Measurements from ENCODE around the gene TMEM201.
A peak's percentile ranks its signal among the peaks of the same experiment; 100 is the strongest.

DNA sequence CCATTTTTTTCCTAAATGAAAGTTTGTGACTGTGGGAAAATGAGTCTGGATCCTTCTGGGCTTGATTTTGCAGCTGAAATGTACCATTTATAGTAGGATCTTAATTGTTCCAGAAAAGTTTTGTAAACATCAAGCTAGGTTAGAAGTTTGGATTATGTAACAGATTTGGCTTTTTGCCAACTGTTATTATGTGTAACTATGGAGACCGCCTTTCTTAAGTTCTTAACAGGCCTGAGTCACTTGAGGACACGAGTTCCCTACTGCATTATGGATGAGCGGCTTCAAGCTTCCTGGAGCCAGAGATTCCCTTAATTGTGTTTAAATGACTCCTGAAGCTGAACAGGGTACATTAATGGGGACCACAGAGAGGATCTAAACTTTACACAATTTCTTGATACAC is 27.3 kb upstream of the TMEM201 start:
- TF ChIP-seq CTCF (IDR thresholded peaks at IDR 0.05; ENCODE audit: extremely low read depth in 1 of 2, insufficient read depth in 1 of 2, low read depth in 1 of 2, low read length in 2 of 2) (no peak), FOS (IDR thresholded peaks at IDR 0.05; ENCODE audit: borderline replicate concordance, insufficient read depth, low read length) (no peak), POLR2A (IDR thresholded peaks at IDR 0.05; ENCODE audit: low read depth, low read length) (no peak), POLR2AphosphoS5 (IDR thresholded peaks at IDR 0.05; ENCODE audit: insufficient read depth, low read depth, low read length) (no peak), JUN (IDR thresholded peaks at IDR 0.05; ENCODE audit: borderline replicate concordance, insufficient read depth, insufficient read length, low read depth) (peak; percentile 41), EZH2 (IDR thresholded peaks at IDR 0.05; ENCODE audit: borderline replicate concordance, low read depth, low read length, severe bottlenecking) (no peak), GATA2 (IDR thresholded peaks at IDR 0.05; ENCODE audit: insufficient read depth, insufficient read length, low read depth, low read length) (no peak), MYC (IDR thresholded peaks at IDR 0.05; ENCODE audit: low read depth, low read length) (no peak)
- TF ChIP-seq, protein P1, sequence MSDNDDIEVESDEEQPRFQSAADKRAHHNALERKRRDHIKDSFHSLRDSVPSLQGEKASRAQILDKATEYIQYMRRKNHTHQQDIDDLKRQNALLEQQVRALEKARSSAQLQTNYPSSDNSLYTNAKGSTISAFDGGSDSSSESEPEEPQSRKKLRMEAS (IDR thresholded peaks at IDR 0.05; ENCODE audit: insufficient read depth, insufficient read length), result no peak
